RWPE1 (cell line): ENCODE results near the gene LRRC43.
"Not testable (repeated sequence)": the region's sequence is repeated elsewhere in the genome, so short reads cannot be mapped to it uniquely, and the experiment has no call there.

Experiments
- CTCF ChIA-PET: fragments of 350-600 bp; sonication (Branson Sonifier 250); formaldehyde crosslinking; extraction: SDS; loops from one replicate; lab custom pipeline; 2021; lab: Yijun Ruan, JAX
- POLR2A ChIA-PET: fragments of 400-600 bp; formaldehyde crosslinking; extraction: SDS; loops from one replicate; lab custom pipeline; 2020; ENCODE audit warnings: antibody characterized with exemption; ENCODE audit not compliant: low non-redundant PET; lab: Yijun Ruan, JAX
- DNase-seq: peaks from one replicate; pipeline ENCODE4 v3.0.0; 2012; ENCODE audit warnings: low spot score
- H3K27ac ChIP-seq: fragments of 450-650 bp; 2 replicates; pipeline ENCODE4 v1.5.1; 2017
- TF ChIP-seq, protein P1 (sequence below): fragments of 450-650 bp; conservative IDR thresholded peaks from 2 replicates; pipeline ENCODE4 v1.5.1; 2017; ENCODE audit warnings: low read depth, mild to moderate bottlenecking

The LRRC43 gene

DNA sequence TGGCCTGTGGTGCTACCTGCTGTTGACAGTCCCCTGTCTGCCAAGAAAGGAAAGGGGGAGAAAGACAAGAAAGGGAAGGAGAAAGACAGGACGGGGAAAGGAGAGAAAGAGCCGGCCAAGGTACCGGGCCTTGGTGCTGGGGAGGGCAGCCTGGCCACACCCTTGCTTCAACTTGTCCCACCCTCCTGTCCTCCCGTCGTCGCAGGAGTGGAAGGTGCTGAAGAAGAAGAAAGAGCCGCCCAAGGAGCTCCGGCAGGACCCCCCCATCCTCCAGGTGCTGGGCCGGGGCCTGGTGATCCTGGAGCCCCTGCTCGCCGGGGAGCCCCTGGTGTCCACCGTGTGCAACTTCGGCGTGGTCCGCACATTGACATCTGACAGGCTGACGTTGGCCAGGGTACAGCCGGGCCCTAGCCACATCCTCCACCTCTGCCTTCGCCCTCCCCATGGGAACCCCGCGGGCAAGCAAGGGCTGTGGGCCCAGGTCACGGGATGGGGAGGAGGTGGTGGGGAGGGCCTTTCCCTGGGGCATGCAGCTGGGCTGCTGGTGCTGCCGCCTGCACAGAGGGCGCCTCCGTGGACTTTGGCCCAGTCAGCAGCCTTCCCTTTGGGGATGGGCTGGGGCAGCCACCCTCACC lies 17.7 kb downstream of the LRRC43 start:
- POLR2A ChIA-PET, result no interaction called here
- no peak overlapping the region for H3K27ac ChIP-seq
- CTCF ChIA-PET, result interaction anchor here (0.6 to 1.0 kb wide), 3 partner anchors 10 to 163 kb away, joined by 3 to 4 read pairs (median 3); no protein-coding TSS in a partner anchor
- no peak for DNase-seq
- TF ChIP-seq, protein P1, sequence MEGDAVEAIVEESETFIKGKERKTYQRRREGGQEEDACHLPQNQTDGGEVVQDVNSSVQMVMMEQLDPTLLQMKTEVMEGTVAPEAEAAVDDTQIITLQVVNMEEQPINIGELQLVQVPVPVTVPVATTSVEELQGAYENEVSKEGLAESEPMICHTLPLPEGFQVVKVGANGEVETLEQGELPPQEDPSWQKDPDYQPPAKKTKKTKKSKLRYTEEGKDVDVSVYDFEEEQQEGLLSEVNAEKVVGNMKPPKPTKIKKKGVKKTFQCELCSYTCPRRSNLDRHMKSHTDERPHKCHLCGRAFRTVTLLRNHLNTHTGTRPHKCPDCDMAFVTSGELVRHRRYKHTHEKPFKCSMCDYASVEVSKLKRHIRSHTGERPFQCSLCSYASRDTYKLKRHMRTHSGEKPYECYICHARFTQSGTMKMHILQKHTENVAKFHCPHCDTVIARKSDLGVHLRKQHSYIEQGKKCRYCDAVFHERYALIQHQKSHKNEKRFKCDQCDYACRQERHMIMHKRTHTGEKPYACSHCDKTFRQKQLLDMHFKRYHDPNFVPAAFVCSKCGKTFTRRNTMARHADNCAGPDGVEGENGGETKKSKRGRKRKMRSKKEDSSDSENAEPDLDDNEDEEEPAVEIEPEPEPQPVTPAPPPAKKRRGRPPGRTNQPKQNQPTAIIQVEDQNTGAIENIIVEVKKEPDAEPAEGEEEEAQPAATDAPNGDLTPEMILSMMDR, result no peak

DNA sequence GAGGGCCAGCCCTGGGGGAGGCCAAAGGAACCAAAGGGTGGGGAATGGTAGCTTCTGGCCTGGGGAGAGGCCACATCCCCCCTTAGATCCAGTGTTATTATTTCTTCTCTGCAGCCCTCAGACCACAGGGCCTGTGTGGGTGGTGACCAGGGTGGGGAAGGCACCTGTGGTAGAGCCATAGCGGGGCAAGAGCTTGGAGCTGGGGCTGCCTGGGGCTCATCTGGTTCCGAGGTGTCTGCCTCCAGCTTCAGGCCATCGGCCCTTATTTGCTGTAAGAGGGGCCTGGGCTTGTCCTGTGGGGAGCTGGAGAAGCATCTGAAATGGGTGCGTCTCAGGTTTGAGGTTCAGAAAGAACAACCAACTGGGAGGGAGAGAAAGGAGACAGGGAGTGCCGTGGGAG lies 18.5 kb downstream of the LRRC43 start:
- H3K27ac ChIP-seq, result no peak overlapping the region
- ChIA-PET CTCF (interaction anchor here (0.6 to 1.0 kb wide), 4 partner anchors 11 to 163 kb away, joined by 3 to 4 read pairs (median 4); no protein-coding TSS in a partner anchor), POLR2A (no interaction called here)
- DNase-seq, result no peak
- TF ChIP-seq, protein P1, result no peak

DNA sequence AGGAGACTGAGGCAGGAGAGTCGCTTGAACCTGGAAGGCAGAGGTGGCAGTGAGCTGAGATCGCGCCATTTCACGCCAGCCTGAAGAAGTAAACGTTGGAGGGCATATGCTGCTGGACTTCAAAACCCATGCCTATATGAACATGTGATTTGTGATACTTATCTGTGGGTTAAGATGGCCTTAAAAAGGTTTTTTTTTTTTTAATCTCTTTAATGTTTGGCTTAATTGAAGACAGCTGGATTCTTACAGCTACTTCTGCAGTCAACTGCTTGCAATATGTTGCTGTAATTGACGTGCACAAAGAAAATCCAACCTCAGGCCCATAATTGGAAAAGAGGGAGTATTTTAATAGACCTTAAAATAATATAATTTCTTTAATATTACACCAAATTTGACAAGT lies 19.1 kb downstream of the LRRC43 start:
- POLR2A ChIA-PET, result no interaction called here
- DNase-seq, result no peak
- no peak overlapping the region for H3K27ac ChIP-seq
- CTCF ChIA-PET, result interaction anchor here (0.6 kb wide), 1 partner anchor 45 kb away, joined by 4 read pairs; no protein-coding TSS in a partner anchor
- TF ChIP-seq, protein P1, result no peak

DNA sequence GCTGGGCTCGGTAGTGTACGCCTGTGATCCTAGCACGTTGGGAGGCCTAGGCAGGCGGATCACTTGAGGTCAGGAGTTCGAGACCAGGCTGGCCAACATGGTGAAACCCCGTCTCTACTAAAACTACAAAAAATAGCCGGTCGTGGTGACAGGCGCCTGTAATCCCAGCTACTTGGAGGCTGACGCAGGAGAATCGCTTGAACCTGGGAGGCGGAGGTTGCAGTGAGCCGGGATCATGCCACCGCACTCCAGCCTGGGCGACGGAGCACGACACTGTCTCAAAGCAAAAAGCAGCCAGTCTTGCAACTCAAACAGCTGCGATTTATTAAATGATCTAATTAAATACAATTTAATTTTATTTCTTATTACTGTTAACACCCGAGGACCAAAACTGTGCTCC lies 19.9 kb downstream of the LRRC43 start:
- POLR2A ChIA-PET, DNase-seq: not testable (repeated sequence)
- CTCF ChIA-PET, result interaction anchor here (0.6 to 1.0 kb wide), 2 partner anchors 12 to 72 kb away, joined by 5 read pairs; no protein-coding TSS in a partner anchor
- H3K27ac ChIP-seq, result peak overlapping the region; percentile 64

DNA sequence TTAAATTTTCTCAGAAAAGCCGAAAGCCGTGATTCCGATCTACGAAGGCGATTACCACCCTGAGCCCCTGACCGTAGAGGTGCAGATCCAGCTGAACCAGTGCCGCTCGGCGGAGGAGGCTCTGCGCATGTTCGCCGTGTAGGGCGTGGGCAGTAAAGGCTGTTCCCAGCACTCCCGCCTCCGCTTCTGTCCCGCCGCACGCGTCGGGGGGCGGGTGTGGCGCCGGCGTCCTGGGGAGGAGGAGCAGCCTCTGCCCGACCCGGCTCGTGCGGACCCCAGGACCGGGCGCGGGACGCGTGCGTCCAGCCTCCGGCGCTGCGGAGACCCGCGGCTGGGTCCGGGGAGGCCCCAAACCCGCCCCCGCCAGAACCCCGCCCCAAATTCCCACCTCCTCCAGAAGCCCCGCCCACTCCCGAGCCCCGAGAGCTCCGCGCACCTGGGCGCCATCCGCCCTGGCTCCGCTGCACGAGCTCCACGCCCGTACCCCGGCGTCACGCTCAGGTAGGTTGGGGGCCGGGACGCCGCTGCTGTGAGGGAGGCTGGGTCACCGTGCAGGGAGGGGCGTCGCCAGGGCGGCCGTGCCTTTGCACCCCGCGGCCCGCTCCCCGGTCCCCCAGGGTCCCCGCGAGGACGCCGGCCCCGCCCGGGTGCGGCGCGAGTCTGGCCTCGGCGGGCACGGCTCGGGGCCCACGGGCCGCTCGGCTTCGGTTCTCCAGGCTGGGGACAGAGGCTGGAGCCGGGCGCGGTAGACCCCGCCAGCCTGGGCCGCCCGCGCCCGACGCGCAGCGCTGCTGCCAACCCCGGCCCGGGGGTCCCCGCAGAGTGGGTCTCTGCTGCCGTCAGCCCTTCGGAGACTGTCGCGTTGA lies 20.6 kb downstream of the LRRC43 start, which contains the start of gene B3GNT4:
B3GNT4 (plus strand) TSS at position 409 of the 866 bp plus-strand sequence. CDS start 910 bp downstream, outside the sequence.
- POLR2A ChIA-PET, result no interaction called here
- peak within 1 kb of the TSS; percentile 64 for H3K27ac ChIP-seq
- peak; percentile 69 for DNase-seq
- CTCF ChIA-PET, result interaction anchor here (1.0 kb wide), 1 partner anchor 13 kb away, joined by 5 read pairs; no protein-coding TSS in a partner anchor
- TF ChIP-seq, protein P1, result no peak

DNA sequence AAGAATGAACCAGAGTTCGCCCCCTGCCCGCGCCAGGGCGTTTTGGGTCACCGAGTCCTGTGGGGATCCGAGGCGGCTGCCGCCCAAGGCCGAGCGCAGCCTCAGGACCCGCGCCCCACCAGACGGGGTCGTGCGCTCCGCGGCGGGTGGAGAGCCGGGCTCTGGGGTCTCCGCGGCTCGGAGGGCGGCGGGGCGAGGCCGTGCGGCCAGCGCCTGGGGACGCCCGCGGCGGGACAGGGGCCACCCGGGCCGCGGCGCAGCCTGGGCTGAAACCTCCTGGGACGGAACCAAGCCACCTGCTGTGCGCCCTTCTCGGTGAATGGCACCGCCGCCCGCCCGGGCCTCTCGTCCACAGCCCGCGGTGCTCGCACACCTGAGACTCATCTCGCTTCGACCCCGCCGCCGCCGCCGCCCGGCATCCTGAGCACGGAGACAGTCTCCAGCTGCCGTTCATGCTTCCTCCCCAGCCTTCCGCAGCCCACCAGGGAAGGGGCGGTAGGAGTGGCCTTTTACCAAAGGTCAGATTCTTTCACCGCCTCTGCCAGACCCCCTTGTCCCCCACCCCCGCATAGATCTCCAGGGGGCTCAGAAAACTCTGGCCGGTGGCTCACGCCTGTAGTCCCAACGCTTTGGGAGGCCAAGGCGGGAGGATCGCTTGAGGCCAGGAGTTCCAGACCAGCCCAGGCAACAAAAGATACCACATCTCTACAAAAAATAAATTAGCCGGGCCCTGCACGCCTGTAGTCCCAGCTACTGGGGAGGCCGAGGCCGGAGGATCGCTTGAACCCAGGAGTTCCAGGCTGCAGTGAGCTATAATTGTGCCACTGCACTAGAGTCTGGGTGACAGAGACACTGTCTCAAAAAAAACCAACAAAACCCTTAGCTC lies 21.5 kb downstream of the LRRC43 start:
- ChIA-PET POLR2A (no interaction called here), CTCF (interaction anchor here (0.6 kb wide), 1 partner anchor 410 kb away, joined by 4 read pairs; no protein-coding TSS in a partner anchor)
- TF ChIP-seq, protein P1, result no peak
- H3K27ac ChIP-seq, result no peak overlapping the region
- DNase-seq, result no peak
